HepG2 (cell line): Measurements from ENCODE around the gene HNRNPC. TPM values are rescaled to one million over a fixed set of nuclear protein-coding genes. Genes with fewer than 3 reads are reported as not detected.
A peak's percentile ranks its signal among the peaks of the same experiment; 100 is the strongest.

Source experiments
- MAZ ChIP-seq, 2 experiments: sonication (generic) in 1 of 2; formaldehyde crosslinking in 1 of 2; IDR thresholded peaks; 2 replicates each; pipeline versions ENCODE4 v1.5.0 to v1.6.1; 2012 to 2020; ENCODE audit warnings: low read depth in 2 of 2, mild to moderate bottlenecking in 2 of 2, borderline replicate concordance in 1 of 2, improper control_type of control experiment in 1 of 2, low read length in 1 of 2, missing genetic modification reagents in 1 of 2, moderate library complexity in 1 of 2
- NONO ChIP-seq, 2 experiments: fragments of 450-650 bp in 1 of 2; sonication (generic) in 1 of 2; formaldehyde crosslinking in 1 of 2; IDR thresholded peaks in 1 of 2; conservative IDR thresholded peaks in 1 of 2; 2 replicates each; pipeline versions ENCODE4 v1.6.1 to v1.8.0; 2017 to 2022; ENCODE audit warnings: mild to moderate bottlenecking in 1 of 2, missing genetic modification reagents in 1 of 2, moderate library complexity in 1 of 2
- PAF1 ChIP-seq: IDR thresholded peaks from 2 replicates; pipeline ENCODE4 v1.6.1; 2016; ENCODE audit warnings: missing genetic modification reagents, missing compliant biosample characterization
- PHF21A ChIP-seq: sonication (generic); formaldehyde crosslinking; IDR thresholded peaks from 2 replicates; pipeline ENCODE4 v1.5.0; 2020; ENCODE audit warnings: mild to moderate bottlenecking, missing genetic modification reagents
- SMAD1 ChIP-seq: sonication (generic); formaldehyde crosslinking; IDR thresholded peaks from 2 replicates; pipeline ENCODE4 v1.4.0; 2020; ENCODE audit warnings: missing genetic modification reagents, low read depth, mild to moderate bottlenecking, borderline replicate concordance
- SP5 ChIP-seq: IDR thresholded peaks from 2 replicates; pipeline ENCODE4 v1.6.1; 2016; ENCODE audit warnings: low read depth, borderline replicate concordance
- ZNF552 ChIP-seq: sonication (generic); formaldehyde crosslinking; IDR thresholded peaks from 2 replicates; pipeline ENCODE4 v1.9.0; 2022; ENCODE audit warnings: missing genetic modification reagents, mild to moderate bottlenecking, borderline replicate concordance
- ZNF670 ChIP-seq: sonication (generic); formaldehyde crosslinking; IDR thresholded peaks from 2 replicates; pipeline ENCODE4 v1.8.0; 2022; ENCODE audit warnings: mild to moderate bottlenecking, missing genetic modification reagents, borderline replicate concordance
- polyA plus RNA-seq, 8 experiments: library from polyadenylated mRNA; depleted of rRNA in 3 of 8; stranded (reverse) in 7 of 8; unstranded in 1 of 8; fragments of >200 nt; fragmentation: Illumina TruSeq in 4 of 8; extraction: Trizol in 4 of 8; gene quantifications; 2 replicates each; pipeline versions ENCODE4 v1.2.1 to v1.2.3, GENCODE V29; 2011 to 2016; ENCODE audit warnings: low read depth in 4 of 8, missing spikeins in 1 of 8, mixed read lengths in 1 of 8; ENCODE audit not compliant: insufficient read depth in 1 of 8
- total RNA-seq, 5 experiments: library from RNA; depleted of rRNA; stranded (reverse); fragments of >200 nt; fragmentation: Illumina TruSeq; extraction: Trizol; gene quantifications; 2 replicates each; pipeline ENCODE4 v1.2.3, GENCODE V29; 2016; ENCODE audit warnings: low read depth in 1 of 5
- TF ChIP-seq, protein P1 (sequence below): sonication (generic); formaldehyde crosslinking; IDR thresholded peaks from 2 replicates; pipeline ENCODE4 v1.5.1; 2020; ENCODE audit warnings: mild to moderate bottlenecking, missing genetic modification reagents

The HNRNPC gene
- total and polyA plus RNA-seq, 2 of the 13 experiments (the other 11 are each of a cell fraction or from before 2014, with no cell fraction given): 628 to 1,099 TPM

GRCh38 chr14:21238823-21239518 is 30.3 kb downstream of the HNRNPC start (continued):
- no peak for TF ChIP-seq SP5
- peak; percentile 30; the same call in 1 of the 2 replicates for TF ChIP-seq PHF21A (CRISPR knock-in tag)
- no peak for TF ChIP-seq ZNF670 (CRISPR knock-in tag)
- TF ChIP-seq ZNF552: no peak
- peak; percentile 94 for TF ChIP-seq PAF1 (CRISPR knock-in tag)
- TF ChIP-seq, protein P1, sequence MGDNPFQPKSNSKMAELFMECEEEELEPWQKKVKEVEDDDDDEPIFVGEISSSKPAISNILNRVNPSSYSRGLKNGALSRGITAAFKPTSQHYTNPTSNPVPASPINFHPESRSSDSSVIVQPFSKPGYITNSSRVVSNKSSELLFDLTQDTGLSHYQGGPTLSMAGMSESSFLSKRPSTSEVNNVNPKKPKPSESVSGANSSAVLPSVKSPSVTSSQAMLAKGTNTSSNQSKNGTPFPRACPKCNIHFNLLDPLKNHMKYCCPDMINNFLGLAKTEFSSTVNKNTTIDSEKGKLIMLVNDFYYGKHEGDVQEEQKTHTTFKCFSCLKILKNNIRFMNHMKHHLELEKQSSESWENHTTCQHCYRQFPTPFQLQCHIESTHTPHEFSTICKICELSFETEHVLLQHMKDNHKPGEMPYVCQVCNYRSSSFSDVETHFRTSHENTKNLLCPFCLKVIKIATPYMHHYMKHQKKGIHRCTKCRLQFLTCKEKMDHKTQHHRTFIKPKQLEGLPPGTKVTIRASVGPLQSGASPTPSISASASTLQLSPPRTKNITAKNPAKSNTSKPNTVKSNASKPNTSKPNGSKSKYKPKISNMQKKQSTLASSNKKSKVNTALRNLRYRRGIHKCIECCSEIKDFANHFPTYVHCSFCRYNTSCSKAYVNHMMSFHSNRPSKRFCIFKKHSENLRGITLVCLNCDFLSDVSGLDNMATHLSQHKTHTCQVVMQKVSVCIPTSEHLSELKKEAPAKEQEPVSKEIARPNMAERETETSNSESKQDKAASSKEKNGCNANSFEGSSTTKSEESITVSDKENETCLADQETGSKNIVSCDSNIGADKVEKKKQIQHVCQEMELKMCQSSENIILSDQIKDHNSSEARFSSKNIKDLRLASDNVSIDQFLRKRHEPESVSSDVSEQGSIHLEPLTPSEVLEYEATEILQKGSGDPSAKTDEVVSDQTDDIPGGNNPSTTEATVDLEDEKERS (CRISPR knock-in tag): 0 out of 2 replicates have a peak, but pooled peaks have one; percentile 35
- TF ChIP-seq SMAD1 (CRISPR knock-in tag): 0 out of 2 replicates have a peak, but pooled peaks have one; percentile 55
- TF ChIP-seq MAZ (IDR thresholded peaks at IDR 0.05; ENCODE audit: borderline replicate concordance, low read depth, low read length): no peak
- 0 out of 2 replicates have a peak, but pooled peaks have one; percentile 19 for TF ChIP-seq MAZ (CRISPR knock-in tag; IDR thresholded peaks at IDR 0.05; ENCODE audit: low read depth)
- no peak for TF ChIP-seq NONO (IDR thresholded peaks at IDR 0.05)
- TF ChIP-seq NONO (CRISPR knock-in tag; conservative IDR thresholded peaks at IDR 0.05): 0 out of 2 replicates have a peak, but pooled peaks have one; percentile 9
